SH-SY5Y (cell line): ENCODE measurements around the gene ENTPD1.

Source experiments
- GATA2 ChIP-seq: IDR thresholded peaks from 2 replicates; pipeline ENCODE4 v1.6.1; 2011; ENCODE audit warnings: mild to moderate bottlenecking, low read depth, low read length
- GATA3 ChIP-seq: IDR thresholded peaks from 2 replicates; pipeline ENCODE4 v1.6.1; 2011; ENCODE audit warnings: low read depth, mild to moderate bottlenecking, low read length, moderate library complexity

GRCh38 chr10:95785942-95786669, 30.1 kb downstream of the ENTPD1 start:
- TF ChIP-seq GATA2 (no peak), GATA3 (no peak)
